BJ (cell line): ENCODE data around the gene HYAL2. TPM values are rescaled to one million over a fixed set of nuclear protein-coding genes. Genes with fewer than 3 reads are reported as not detected.
"Not testable (repeated sequence)": the region's sequence is repeated elsewhere in the genome, so short reads cannot be mapped to it uniquely, and the experiment has no call there.

Experiments used
- CTCF ChIA-PET: fragments of 350-600 bp; formaldehyde crosslinking; extraction: SDS; loops from one replicate; lab custom pipeline; 2021; ENCODE audit warnings: antibody characterized with exemption, inconsistent platforms; lab: Yijun Ruan, JAX
- POLR2A ChIA-PET: fragments of 300-600 bp; sonication (Branson Sonifier 250); formaldehyde crosslinking; extraction: SDS; loops from one replicate; lab custom pipeline; 2021; ENCODE audit warnings: antibody characterized with exemption; lab: Charles Lee
- DNase-seq: peaks from one replicate; pipeline ENCODE4 v3.0.0-alpha.2; 2011; ENCODE audit warnings: low read depth
- H3K27me3 ChIP-seq: 2 replicates; pipeline ENCODE4 v1.6.0; 2011; ENCODE audit warnings: low read length; ENCODE audit not compliant: control insufficient read depth, insufficient read depth
- H3K36me3 ChIP-seq: 2 replicates; pipeline ENCODE4 v1.5.1; 2011; ENCODE audit warnings: low read length; ENCODE audit not compliant: control insufficient read depth, insufficient read depth
- H3K4me3 ChIP-seq: 2 replicates; pipeline ENCODE4 v1.5.1; 2011; ENCODE audit warnings: low read depth, mild to moderate bottlenecking, control low read depth, low read length
- polyA plus RNA-seq: library from polyadenylated mRNA; depleted of rRNA; stranded (reverse); fragments of >200 nt; gene quantifications from 2 replicates; pipeline ENCODE4 v1.2.3, GENCODE V29; 2011
- TF ChIP-seq, protein P1 (sequence below): IDR thresholded peaks from 2 replicates; pipeline ENCODE4 v1.5.1; 2011; ENCODE audit warnings: low read depth, mild to moderate bottlenecking, control low read depth, inconsistent platforms, low read length, moderate library complexity; ENCODE audit not compliant: insufficient read depth

The HYAL2 gene
- polyA plus RNA-seq, 1 experiment = 63.2 TPM

DNA sequence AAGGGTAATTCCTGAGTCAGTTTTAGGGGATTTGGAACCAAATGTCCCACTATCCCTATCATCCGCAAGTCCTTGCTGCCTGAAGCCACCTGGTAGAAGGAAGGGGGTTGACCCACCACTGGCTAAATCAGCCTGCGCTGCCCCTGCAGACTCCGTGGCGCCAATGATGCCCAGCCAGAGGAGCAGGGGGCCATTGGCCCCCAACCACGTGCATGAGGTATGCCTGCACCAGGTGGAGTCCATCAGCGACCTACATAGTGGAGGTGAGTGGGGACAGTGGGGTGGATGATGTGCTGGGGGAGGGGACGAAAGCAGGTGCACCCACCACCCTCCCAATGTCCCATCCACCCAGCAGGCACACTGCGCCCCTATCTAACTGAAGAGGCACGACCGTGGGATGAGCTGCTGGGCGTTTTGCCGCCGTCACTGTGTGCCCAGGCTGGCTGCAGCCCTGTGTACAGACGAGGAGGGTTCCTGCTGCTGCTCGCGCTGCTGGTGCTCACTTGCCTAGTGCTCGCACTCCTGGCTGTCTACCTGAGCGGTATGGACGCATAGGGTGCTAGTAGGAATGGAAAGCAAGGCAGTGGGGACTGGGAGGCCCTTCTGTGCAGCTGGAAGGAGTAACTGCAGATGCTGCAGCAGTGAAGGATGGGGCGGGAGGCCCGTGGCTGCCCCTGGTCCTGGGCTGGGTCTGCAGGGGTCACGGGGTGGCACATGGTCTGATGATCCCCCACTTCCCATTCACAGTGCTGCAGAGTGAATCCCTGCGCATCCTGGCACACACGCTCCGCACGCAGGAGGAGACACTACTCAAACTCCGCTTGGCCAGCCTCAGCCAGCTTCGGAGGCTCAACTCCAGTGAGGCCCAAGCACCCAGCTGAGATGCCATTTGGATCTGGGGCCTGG is 36.0 kb downstream of the HYAL2 start:
- peaks cover 31% of the 10 kb centered on the region for H3K36me3 ChIP-seq
- POLR2A ChIA-PET = no interaction called here
- CTCF ChIA-PET = no interaction called here
- no peak for DNase-seq
- TF ChIP-seq, protein P1, sequence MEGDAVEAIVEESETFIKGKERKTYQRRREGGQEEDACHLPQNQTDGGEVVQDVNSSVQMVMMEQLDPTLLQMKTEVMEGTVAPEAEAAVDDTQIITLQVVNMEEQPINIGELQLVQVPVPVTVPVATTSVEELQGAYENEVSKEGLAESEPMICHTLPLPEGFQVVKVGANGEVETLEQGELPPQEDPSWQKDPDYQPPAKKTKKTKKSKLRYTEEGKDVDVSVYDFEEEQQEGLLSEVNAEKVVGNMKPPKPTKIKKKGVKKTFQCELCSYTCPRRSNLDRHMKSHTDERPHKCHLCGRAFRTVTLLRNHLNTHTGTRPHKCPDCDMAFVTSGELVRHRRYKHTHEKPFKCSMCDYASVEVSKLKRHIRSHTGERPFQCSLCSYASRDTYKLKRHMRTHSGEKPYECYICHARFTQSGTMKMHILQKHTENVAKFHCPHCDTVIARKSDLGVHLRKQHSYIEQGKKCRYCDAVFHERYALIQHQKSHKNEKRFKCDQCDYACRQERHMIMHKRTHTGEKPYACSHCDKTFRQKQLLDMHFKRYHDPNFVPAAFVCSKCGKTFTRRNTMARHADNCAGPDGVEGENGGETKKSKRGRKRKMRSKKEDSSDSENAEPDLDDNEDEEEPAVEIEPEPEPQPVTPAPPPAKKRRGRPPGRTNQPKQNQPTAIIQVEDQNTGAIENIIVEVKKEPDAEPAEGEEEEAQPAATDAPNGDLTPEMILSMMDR = no peak
- no peak overlapping the region for H3K4me3 ChIP-seq
- no peaks in the 10 kb centered on the region for H3K27me3 ChIP-seq

DNA sequence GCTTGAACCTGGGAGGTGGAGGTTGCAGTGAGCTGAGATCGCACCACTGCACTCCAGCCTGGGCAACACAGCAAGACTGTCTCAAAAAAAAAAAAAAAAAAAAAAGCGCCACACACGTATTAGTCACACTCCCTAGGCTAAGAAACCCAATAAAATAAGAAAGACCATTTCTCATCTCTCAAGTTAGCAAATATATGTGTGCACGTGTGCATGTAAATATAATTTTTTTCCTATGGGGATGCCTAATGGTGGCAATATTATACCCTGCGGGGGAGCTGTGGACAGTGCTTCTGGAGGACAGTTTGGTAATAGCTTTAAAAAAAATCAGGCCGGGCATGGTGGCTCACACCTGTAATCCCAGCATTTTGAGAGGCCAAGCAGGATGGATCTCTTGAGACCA is 38.4 kb downstream of the HYAL2 start:
- peaks cover 18% of the 10 kb centered on the region for H3K36me3 ChIP-seq
- not testable (repeated sequence) for H3K27me3 ChIP-seq, DNase-seq, H3K4me3 ChIP-seq
- ChIA-PET CTCF (interaction anchor here (0.7 kb wide), 1 partner anchor 258 kb away, joined by 3 read pairs; no protein-coding TSS in a partner anchor), POLR2A (interaction anchor here (0.7 kb wide), 1 partner anchor 480 kb away, joined by 15 read pairs; no protein-coding TSS in a partner anchor)

DNA sequence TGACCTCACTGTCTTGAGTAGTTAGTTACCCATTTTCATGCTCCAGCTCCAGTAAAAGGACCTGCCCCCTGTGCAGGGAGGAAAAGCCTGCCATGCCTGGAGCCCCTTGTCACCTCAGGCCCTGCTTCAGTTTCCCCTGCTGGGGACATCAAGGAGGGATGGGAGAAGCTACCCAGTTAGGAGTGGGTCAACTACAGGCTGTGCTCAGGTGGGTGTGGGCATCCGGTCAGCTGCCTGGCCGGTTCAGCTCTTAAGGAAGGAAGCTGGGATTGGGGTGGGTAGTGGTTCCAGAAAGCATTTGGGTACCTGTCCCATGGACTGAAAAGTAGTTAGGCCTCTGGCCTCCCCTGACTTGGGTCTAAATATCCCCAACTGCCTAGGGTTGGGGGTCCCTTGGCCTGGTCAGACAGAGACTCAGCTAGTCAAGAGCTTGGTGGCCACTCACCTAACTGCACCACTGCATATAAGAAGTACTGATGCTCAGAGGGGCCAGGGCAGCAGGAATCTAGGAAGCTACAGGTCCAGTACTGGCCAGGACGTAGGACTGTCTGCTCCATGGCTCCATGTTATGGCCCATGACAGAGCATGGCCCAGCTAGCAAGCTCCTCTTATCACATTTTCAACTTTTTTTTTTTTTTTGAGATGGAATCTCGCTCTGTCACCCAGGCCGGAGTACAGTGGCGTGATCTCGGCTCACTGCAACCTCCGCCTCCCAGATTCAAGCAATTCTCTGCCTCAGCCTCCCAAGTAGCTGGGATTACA is 43.1 kb downstream of the HYAL2 start:
- Histone ChIP-seq H3K4me3 (no peak overlapping the region), H3K36me3 (peaks cover 22% of the 10 kb centered on the region), H3K27me3 (no peaks in the 10 kb centered on the region)
- POLR2A ChIA-PET = interaction anchor here (0.6 kb wide), 2 partner anchors 13 to 68 kb away, joined by 4 to 6 read pairs; no protein-coding TSS in a partner anchor
- TF ChIP-seq, protein P1 = no peak
- CTCF ChIA-PET = interaction anchor here (0.6 to 5.6 kb wide), 9 partner anchors 10 to 85 kb away, joined by 3 to 23 read pairs (median 4); partner anchors contain the start of genes HYAL2 and SEMA3B
- no peak for DNase-seq

DNA sequence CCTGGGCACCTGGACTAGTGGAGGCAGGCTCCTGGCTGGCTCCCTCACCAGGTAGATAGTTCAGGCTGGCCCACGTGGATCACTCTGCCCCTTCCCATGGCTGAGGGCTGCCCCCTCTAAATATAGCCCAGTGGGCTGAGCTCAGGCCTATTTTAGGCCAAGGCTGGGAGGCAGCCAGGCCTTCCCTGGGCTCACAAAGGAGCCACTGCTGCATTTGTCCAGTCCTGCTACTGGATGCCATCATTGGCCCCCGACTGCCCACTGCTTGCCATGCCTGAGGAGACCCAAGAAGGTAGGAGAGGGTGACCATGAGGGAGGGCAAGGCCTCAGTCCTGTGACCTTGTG is 43.7 kb downstream of the HYAL2 start, which contains the start of gene LSMEM2:
Gene LSMEM2, plus strand, starts transcription at position 208 of the 345 bp plus-strand sequence. Its CDS starts 27 bp downstream, at position 235.
- Histone ChIP-seq H3K27me3 (no peaks in the 10 kb centered on the region), H3K36me3 (peaks cover 26% of the 10 kb centered on the region), H3K4me3 (no peak within 1 kb of the TSS)
- DNase-seq = no peak
- TF ChIP-seq, protein P1 = no peak
- ChIA-PET CTCF (interaction anchor here (0.6 to 5.6 kb wide), 9 partner anchors 10 to 336 kb away, joined by 3 to 23 read pairs (median 4); partner anchors contain the start of genes HYAL2 and SEMA3B), POLR2A (no interaction called here)

DNA sequence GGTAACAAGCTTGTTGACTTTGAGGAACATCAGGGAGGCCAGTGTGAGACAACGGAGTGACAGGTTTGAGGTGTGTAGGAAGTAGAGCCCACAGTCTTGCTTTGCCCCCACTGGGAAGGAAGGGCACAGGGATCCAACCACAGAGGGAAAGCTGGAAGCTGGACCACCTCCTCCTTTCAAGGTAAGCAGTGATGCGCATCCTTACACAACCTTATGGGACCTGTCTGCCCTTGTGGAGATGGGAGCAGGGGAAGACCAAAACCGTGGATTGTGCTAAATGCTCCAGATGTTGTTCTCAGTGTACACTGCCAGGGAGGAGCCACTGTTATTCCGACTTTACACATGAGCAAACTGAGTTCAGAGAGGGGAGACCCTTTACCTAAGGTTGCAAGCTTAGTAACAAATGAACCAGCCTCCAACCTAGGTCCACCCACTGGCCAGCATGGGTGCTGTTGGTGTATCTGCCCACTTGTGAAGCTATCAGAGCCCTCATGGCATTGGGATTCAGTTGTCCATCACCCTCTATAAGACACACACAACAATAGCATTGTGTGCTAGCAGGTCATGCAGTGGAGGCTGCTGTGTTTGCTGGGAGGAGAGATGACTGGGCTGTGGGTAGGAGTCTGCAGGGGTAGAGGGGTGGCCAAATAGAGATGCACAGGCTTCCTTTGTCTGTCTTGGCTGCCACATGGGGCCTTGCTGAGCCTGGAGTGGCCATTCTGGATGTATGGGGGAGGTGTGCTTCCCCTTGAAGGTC is 44.2 kb downstream of the HYAL2 start:
- Histone ChIP-seq H3K4me3 (no peak overlapping the region), H3K27me3 (no peaks in the 10 kb centered on the region), H3K36me3 (peaks cover 30% of the 10 kb centered on the region)
- DNase-seq = no peak
- ChIA-PET POLR2A (no interaction called here), CTCF (interaction anchor here (0.6 to 5.6 kb wide), 8 partner anchors 9 to 336 kb away, joined by 3 to 23 read pairs (median 7); partner anchors contain the start of gene SEMA3B)
- TF ChIP-seq, protein P1 = no peak
